GM23338 (cell line): ENCODE measurements around the gene GLA. TPM values are rescaled to one million over a fixed set of nuclear protein-coding genes. Genes with fewer than 3 reads are reported as not detected.

Experiments used
- ATAC-seq: fragments of 200-7000 bp; cut with Tn5 transposase; 3 replicates; pipeline ENCODE4 v1.9.1; 2020
- DNase-seq: peaks from one replicate; pipeline ENCODE4 v3.0.0-alpha.2; 2015; ENCODE audit warnings: low spot score
- H2AFZ ChIP-seq: fragments of 200-600 bp; sonication (generic); 2 replicates; pipeline ENCODE4 v1.8.0; 2016; ENCODE audit warnings: antibody characterized with exemption, mild to moderate bottlenecking, moderate library complexity
- H3F3A ChIP-seq: fragments of 200-600 bp; sonication (generic); replicated peaks from 2 replicates; pipeline ENCODE4 v1.8.0; 2017; ENCODE audit warnings: antibody characterized with exemption, mixed run types, low read depth
- H3K27ac ChIP-seq: fragments of 200-600 bp; sonication (generic); 2 replicates; pipeline ENCODE4 v1.6.1; 2016; ENCODE audit warnings: low read depth
- H3K27me3 ChIP-seq: fragments of 200-600 bp; sonication (generic); 2 replicates; pipeline ENCODE4 v1.8.0; 2016; ENCODE audit warnings: mild to moderate bottlenecking, mixed run types, moderate library complexity; ENCODE audit not compliant: insufficient read depth
- H3K36me3 ChIP-seq: fragments of 200-600 bp; sonication (generic); 2 replicates; pipeline ENCODE4 v1.8.0; 2016; ENCODE audit warnings: mild to moderate bottlenecking; ENCODE audit not compliant: insufficient read depth
- H3K4me1 ChIP-seq: fragments of 200-600 bp; sonication (generic); 2 replicates; pipeline ENCODE4 v1.8.0; 2016; ENCODE audit warnings: mild to moderate bottlenecking, moderate library complexity; ENCODE audit not compliant: insufficient read depth
- H3K4me2 ChIP-seq: fragments of 200-600 bp; sonication (generic); 2 replicates; pipeline ENCODE4 v1.7.1; 2017; ENCODE audit warnings: mixed run types
- H3K4me3 ChIP-seq: fragments of 200-600 bp; sonication (generic); 2 replicates; pipeline ENCODE4 v1.6.1; 2016; ENCODE audit warnings: mixed run types
- H3K79me2 ChIP-seq: fragments of 200-600 bp; sonication (generic); replicated peaks from 2 replicates; pipeline ENCODE4 v1.8.0; 2017; ENCODE audit warnings: mild to moderate bottlenecking; ENCODE audit not compliant: insufficient read depth
- H3K9me2 ChIP-seq: fragments of 200-600 bp; sonication (generic); 2 replicates; pipeline ENCODE4 v1.8.0; 2017; ENCODE audit not compliant: insufficient read depth
- H4K20me1 ChIP-seq: fragments of 200-600 bp; sonication (generic); replicated peaks from 2 replicates; pipeline ENCODE4 v1.8.0; 2017; ENCODE audit warnings: mild to moderate bottlenecking; ENCODE audit not compliant: insufficient read depth
- H3K27ac Mint-ChIP-seq: 2 replicates; pipeline ENCODE4 v1.8.0; 2020; ENCODE audit warnings: inconsistent platforms, mild to moderate bottlenecking, moderate library complexity, mixed read lengths
- H3K27me3 Mint-ChIP-seq: 3 replicates; pipeline ENCODE4 v1.8.0; 2022; ENCODE audit warnings: low read depth, mild to moderate bottlenecking, moderate library complexity, mixed read lengths, inconsistent platforms; ENCODE audit not compliant: insufficient read depth, poor library complexity
- H3K36me3 Mint-ChIP-seq: 3 replicates; pipeline ENCODE4 v1.8.0; 2021; ENCODE audit warnings: low read depth, mild to moderate bottlenecking, inconsistent platforms, moderate library complexity, mixed read lengths
- H3K4me1 Mint-ChIP-seq: 3 replicates; pipeline ENCODE4 v1.8.0; 2020; ENCODE audit warnings: mild to moderate bottlenecking, inconsistent platforms, mixed read lengths
- H3K4me3 Mint-ChIP-seq: 3 replicates; pipeline ENCODE4 v1.8.0; 2021; ENCODE audit warnings: moderate library complexity, mild to moderate bottlenecking, inconsistent platforms, mixed read lengths
- H3K9me3 Mint-ChIP-seq: 3 replicates; pipeline ENCODE4 v1.8.0; 2020; ENCODE audit warnings: moderate library complexity, mild to moderate bottlenecking, inconsistent platforms, mixed read lengths
- CREB1 ChIP-seq: fragments of 250-450 bp; sonication (Bioruptor Pico); IDR thresholded peaks from 2 replicates; pipeline ENCODE4 v1.5.0; 2020; ENCODE audit warnings: low read depth, mild to moderate bottlenecking, moderate library complexity
- POLR2AphosphoS5 ChIP-seq: IDR thresholded peaks from 2 replicates; pipeline ENCODE4 v1.6.1; 2016; ENCODE audit warnings: antibody characterized with exemption, low read depth
- STAT1 ChIP-seq: IDR thresholded peaks from one replicate; pipeline ENCODE4 v1.6.1; 2016; ENCODE audit warnings: antibody characterized with exemption; ENCODE audit not compliant: unreplicated experiment
- ZNF331 ChIP-seq: fragments of 250-450 bp; sonication (Bioruptor Pico); IDR thresholded peaks from 2 replicates; pipeline ENCODE4 v1.5.0; 2020; ENCODE audit warnings: low read depth, mild to moderate bottlenecking, moderate library complexity
- polyA plus RNA-seq: library from polyadenylated mRNA; unstranded; fragments of >200 nt; fragmentation: Nextera tagmentation; extraction: Ambion mirVana; gene quantifications from 2 replicates; pipeline ENCODE4 v1.2.1, GENCODE V29; 2016
- total RNA-seq: library from RNA; depleted of rRNA; stranded (reverse); fragments of >200 nt; shearing (Covaris generic); gene quantifications from 2 replicates; pipeline ENCODE4 v1.2.3, GENCODE V29; 2014
- TF ChIP-seq, protein P1 (sequence below): fragments of 250-450 bp; sonication (Bioruptor Pico); IDR thresholded peaks from 2 replicates; pipeline ENCODE4 v1.5.0; 2020; ENCODE audit warnings: mild to moderate bottlenecking, moderate library complexity
- TF ChIP-seq, protein P2 (sequence below), 2 experiments: fragments of 200-600 bp in 1 of 2; sonication (generic) in 1 of 2; conservative IDR thresholded peaks; 2 replicates each; pipeline versions ENCODE4 v1.5.1 to v1.6.1; 2016 to 2017; ENCODE audit warnings: antibody characterized with exemption in 2 of 2, low read depth in 2 of 2, mild to moderate bottlenecking in 2 of 2, moderate library complexity in 1 of 2
- TF ChIP-seq, protein P3 (sequence below): IDR thresholded peaks from one replicate; pipeline ENCODE4 v1.6.1; 2018; ENCODE audit warnings: antibody characterized with exemption; ENCODE audit not compliant: unreplicated experiment
- TF ChIP-seq, protein P4 (sequence below): IDR thresholded peaks from 2 replicates; pipeline ENCODE4 v1.6.1; 2016; ENCODE audit warnings: antibody characterized with exemption

The GLA gene
- total and polyA plus RNA-seq, 2 experiments from 2014 or later = 34.7 to 44.4 TPM

DNA sequence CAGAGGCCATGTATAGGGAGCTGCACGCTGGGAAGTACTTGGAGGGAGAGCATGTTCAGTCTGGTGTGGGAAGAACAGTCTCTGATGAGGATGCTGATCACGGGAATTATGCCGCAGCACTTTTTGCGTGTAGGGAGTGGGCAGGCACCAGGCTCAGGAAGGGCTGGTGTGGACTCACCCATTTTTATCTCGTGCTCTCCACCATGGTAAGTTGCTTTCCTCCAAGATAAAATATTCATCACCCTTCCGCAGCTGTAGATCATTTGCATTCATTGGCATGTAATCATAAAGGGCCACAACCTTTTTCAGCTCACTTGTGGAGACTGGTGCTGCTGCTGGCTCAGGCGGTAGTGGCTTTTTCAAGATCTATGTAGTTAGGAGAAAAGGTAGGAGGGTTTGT lies 47.3 kb downstream of the GLA start (continued):
- TF ChIP-seq, protein P1, sequence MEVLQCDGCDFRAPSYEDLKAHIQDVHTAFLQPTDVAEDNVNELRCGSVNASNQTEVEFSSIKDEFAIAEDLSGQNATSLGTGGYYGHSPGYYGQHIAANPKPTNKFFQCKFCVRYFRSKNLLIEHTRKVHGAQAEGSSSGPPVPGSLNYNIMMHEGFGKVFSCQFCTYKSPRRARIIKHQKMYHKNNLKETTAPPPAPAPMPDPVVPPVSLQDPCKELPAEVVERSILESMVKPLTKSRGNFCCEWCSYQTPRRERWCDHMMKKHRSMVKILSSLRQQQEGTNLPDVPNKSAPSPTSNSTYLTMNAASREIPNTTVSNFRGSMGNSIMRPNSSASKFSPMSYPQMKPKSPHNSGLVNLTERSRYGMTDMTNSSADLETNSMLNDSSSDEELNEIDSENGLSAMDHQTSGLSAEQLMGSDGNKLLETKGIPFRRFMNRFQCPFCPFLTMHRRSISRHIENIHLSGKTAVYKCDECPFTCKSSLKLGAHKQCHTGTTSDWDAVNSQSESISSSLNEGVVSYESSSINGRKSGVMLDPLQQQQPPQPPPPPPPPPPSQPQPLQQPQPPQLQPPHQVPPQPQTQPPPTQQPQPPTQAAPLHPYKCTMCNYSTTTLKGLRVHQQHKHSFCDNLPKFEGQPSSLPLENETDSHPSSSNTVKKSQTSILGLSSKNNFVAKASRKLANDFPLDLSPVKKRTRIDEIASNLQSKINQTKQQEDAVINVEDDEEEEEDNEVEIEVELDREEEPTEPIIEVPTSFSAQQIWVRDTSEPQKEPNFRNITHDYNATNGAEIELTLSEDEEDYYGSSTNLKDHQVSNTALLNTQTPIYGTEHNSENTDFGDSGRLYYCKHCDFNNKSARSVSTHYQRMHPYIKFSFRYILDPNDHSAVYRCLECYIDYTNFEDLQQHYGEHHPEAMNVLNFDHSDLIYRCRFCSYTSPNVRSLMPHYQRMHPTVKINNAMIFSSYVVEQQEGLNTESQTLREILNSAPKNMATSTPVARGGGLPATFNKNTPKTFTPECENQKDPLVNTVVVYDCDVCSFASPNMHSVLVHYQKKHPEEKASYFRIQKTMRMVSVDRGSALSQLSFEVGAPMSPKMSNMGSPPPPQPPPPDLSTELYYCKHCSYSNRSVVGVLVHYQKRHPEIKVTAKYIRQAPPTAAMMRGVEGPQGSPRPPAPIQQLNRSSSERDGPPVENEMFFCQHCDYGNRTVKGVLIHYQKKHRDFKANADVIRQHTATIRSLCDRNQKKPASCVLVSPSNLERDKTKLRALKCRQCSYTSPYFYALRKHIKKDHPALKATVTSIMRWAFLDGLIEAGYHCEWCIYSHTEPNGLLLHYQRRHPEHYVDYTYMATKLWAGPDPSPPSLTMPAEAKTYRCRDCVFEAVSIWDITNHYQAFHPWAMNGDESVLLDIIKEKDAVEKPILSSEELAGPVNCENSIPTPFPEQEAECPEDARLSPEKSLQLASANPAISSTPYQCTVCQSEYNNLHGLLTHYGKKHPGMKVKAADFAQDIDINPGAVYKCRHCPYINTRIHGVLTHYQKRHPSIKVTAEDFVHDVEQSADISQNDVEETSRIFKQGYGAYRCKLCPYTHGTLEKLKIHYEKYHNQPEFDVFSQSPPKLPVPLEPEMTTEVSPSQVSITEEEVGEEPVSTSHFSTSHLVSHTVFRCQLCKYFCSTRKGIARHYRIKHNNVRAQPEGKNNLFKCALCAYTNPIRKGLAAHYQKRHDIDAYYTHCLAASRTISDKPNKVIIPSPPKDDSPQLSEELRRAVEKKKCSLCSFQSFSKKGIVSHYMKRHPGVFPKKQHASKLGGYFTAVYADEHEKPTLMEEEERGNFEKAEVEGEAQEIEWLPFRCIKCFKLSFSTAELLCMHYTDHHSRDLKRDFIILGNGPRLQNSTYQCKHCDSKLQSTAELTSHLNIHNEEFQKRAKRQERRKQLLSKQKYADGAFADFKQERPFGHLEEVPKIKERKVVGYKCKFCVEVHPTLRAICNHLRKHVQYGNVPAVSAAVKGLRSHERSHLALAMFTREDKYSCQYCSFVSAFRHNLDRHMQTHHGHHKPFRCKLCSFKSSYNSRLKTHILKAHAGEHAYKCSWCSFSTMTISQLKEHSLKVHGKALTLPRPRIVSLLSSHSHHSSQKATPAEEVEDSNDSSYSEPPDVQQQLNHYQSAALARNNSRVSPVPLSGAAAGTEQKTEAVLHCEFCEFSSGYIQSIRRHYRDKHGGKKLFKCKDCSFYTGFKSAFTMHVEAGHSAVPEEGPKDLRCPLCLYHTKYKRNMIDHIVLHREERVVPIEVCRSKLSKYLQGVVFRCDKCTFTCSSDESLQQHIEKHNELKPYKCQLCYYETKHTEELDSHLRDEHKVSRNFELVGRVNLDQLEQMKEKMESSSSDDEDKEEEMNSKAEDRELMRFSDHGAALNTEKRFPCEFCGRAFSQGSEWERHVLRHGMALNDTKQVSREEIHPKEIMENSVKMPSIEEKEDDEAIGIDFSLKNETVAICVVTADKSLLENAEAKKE (CRISPR knock-in tag) = no peak
- TF ChIP-seq, protein P2, sequence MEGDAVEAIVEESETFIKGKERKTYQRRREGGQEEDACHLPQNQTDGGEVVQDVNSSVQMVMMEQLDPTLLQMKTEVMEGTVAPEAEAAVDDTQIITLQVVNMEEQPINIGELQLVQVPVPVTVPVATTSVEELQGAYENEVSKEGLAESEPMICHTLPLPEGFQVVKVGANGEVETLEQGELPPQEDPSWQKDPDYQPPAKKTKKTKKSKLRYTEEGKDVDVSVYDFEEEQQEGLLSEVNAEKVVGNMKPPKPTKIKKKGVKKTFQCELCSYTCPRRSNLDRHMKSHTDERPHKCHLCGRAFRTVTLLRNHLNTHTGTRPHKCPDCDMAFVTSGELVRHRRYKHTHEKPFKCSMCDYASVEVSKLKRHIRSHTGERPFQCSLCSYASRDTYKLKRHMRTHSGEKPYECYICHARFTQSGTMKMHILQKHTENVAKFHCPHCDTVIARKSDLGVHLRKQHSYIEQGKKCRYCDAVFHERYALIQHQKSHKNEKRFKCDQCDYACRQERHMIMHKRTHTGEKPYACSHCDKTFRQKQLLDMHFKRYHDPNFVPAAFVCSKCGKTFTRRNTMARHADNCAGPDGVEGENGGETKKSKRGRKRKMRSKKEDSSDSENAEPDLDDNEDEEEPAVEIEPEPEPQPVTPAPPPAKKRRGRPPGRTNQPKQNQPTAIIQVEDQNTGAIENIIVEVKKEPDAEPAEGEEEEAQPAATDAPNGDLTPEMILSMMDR (conservative IDR thresholded peaks at IDR 0.05; ENCODE audit: low read depth in 2 of 2) = no peak
- TF ChIP-seq STAT1 = no peak

DNA sequence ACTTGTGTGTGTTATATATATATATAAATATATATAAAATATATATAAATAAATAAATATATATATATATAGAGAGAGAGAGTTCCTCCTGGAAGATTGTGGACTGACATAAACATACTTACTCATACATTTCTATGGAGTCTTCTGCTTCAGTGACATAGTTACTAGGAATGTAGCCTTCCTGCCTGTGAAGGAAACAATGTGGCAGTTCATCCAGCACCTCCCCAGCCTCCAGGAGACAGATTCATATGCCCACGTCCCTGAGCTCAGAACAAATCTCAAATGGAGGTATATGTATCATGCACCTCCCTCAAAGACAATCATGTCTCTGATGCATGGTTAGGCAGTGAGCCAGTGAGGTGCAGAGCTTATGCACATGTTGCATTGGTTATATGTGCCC lies 47.8 kb downstream of the GLA start:
- H3K36me3 Mint-ChIP-seq = no peaks in the 10 kb centered on the region
- no peaks in the 10 kb centered on the region for H3F3A ChIP-seq
- H3K4me1 Mint-ChIP-seq = peaks cover 2% of the 10 kb centered on the region; the same call in 1 of the 3 replicates
- no peak for ATAC-seq
- no peaks in the 10 kb centered on the region for H3K4me1 ChIP-seq
- no peaks in the 10 kb centered on the region for H3K27me3 Mint-ChIP-seq
- no peak overlapping the region for H3K27ac Mint-ChIP-seq
- no peak for TF ChIP-seq ZNF331
- TF ChIP-seq STAT1 = no peak
- TF ChIP-seq POLR2AphosphoS5 = no peak
- TF ChIP-seq CREB1 (CRISPR knock-in tag) = no peak
- TF ChIP-seq, protein P3, sequence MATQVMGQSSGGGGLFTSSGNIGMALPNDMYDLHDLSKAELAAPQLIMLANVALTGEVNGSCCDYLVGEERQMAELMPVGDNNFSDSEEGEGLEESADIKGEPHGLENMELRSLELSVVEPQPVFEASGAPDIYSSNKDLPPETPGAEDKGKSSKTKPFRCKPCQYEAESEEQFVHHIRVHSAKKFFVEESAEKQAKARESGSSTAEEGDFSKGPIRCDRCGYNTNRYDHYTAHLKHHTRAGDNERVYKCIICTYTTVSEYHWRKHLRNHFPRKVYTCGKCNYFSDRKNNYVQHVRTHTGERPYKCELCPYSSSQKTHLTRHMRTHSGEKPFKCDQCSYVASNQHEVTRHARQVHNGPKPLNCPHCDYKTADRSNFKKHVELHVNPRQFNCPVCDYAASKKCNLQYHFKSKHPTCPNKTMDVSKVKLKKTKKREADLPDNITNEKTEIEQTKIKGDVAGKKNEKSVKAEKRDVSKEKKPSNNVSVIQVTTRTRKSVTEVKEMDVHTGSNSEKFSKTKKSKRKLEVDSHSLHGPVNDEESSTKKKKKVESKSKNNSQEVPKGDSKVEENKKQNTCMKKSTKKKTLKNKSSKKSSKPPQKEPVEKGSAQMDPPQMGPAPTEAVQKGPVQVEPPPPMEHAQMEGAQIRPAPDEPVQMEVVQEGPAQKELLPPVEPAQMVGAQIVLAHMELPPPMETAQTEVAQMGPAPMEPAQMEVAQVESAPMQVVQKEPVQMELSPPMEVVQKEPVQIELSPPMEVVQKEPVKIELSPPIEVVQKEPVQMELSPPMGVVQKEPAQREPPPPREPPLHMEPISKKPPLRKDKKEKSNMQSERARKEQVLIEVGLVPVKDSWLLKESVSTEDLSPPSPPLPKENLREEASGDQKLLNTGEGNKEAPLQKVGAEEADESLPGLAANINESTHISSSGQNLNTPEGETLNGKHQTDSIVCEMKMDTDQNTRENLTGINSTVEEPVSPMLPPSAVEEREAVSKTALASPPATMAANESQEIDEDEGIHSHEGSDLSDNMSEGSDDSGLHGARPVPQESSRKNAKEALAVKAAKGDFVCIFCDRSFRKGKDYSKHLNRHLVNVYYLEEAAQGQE = no peak
- TF ChIP-seq, protein P4, sequence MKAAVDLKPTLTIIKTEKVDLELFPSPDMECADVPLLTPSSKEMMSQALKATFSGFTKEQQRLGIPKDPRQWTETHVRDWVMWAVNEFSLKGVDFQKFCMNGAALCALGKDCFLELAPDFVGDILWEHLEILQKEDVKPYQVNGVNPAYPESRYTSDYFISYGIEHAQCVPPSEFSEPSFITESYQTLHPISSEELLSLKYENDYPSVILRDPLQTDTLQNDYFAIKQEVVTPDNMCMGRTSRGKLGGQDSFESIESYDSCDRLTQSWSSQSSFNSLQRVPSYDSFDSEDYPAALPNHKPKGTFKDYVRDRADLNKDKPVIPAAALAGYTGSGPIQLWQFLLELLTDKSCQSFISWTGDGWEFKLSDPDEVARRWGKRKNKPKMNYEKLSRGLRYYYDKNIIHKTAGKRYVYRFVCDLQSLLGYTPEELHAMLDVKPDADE = no peak
- TF ChIP-seq, protein P2 (conservative IDR thresholded peaks at IDR 0.05; ENCODE audit: low read depth in 2 of 2) = no peak
- H3K9me3 Mint-ChIP-seq = no peaks in the 10 kb centered on the region
- no peak overlapping the region for H3K4me3 ChIP-seq
- H2AFZ ChIP-seq = no peak overlapping the region
- no peaks in the 10 kb centered on the region for H3K9me2 ChIP-seq
- H3K27ac ChIP-seq = no peak overlapping the region
- no peak for DNase-seq
- H3K27me3 ChIP-seq = no peaks in the 10 kb centered on the region
- H3K79me2 ChIP-seq = no peaks in the 10 kb centered on the region
- no peaks in the 10 kb centered on the region for H3K36me3 ChIP-seq
- H3K4me2 ChIP-seq = no peak overlapping the region
- H4K20me1 ChIP-seq = no peaks in the 10 kb centered on the region
- no peak overlapping the region for H3K4me3 Mint-ChIP-seq
